K562 (cell line): ENCODE measurements around the gene TBC1D17. TPM values are rescaled to one million over a fixed set of nuclear protein-coding genes. Genes with fewer than 3 reads are reported as not detected.
A peak's percentile ranks its signal among the peaks of the same experiment; 100 is the strongest.

Source experiments
- ARID2 ChIP-seq: fragments of 450-650 bp; IDR thresholded peaks from 2 replicates; pipeline ENCODE4 v1.6.1; 2017; ENCODE audit warnings: antibody characterized with exemption, mild to moderate bottlenecking
- CBFA2T3 ChIP-seq: fragments of 450-650 bp; IDR thresholded peaks from 2 replicates; pipeline ENCODE4 v1.6.1; 2017
- CHD2 ChIP-seq: IDR thresholded peaks from 2 replicates; pipeline ENCODE4 v1.6.1; 2011; ENCODE audit warnings: low read depth, low read length
- E2F1 ChIP-seq: sonication (generic); formaldehyde crosslinking; IDR thresholded peaks from 2 replicates; pipeline ENCODE4 v1.8.1; 2023; ENCODE audit warnings: mild to moderate bottlenecking, missing genetic modification reagents, moderate library complexity
- GMEB1 ChIP-seq: fragments of 250-450 bp; sonication (Bioruptor Pico); IDR thresholded peaks from 2 replicates; pipeline ENCODE4 v1.4.0; 2020; ENCODE audit warnings: mild to moderate bottlenecking
- JUNB ChIP-seq: fragments of 450-650 bp; formaldehyde crosslinking; conservative IDR thresholded peaks from 2 replicates; pipeline ENCODE4 v1.4.0; 2020; ENCODE audit warnings: mild to moderate bottlenecking
- KLF13 ChIP-seq: fragments of 450-650 bp; IDR thresholded peaks from 2 replicates; pipeline ENCODE4 v1.6.1; 2016; ENCODE audit warnings: missing genetic modification characterization, low read depth, mild to moderate bottlenecking, missing compliant biosample characterization, moderate library complexity, borderline replicate concordance
- NONO ChIP-seq, 2 experiments: fragments of 200-400 bp in 1 of 2; fragments of 450-650 bp in 1 of 2; formaldehyde crosslinking in 1 of 2; IDR thresholded peaks; 2 replicates each; pipeline ENCODE4 v1.6.1; 2017; ENCODE audit warnings: low read depth in 2 of 2, mild to moderate bottlenecking in 2 of 2, moderate library complexity in 2 of 2, low read length in 1 of 2
- NR2C1 ChIP-seq, 2 experiments: fragments of 450-650 bp; IDR thresholded peaks; 2 replicates each; pipeline ENCODE4 v1.6.1; 2017; ENCODE audit warnings: mild to moderate bottlenecking in 2 of 2, antibody characterized with exemption in 1 of 2, inconsistent platforms in 1 of 2, missing compliant biosample characterization in 1 of 2, missing genetic modification characterization in 1 of 2
- POLR2AphosphoS5 ChIP-seq: IDR thresholded peaks from 2 replicates; pipeline ENCODE4 v1.6.1; 2011; ENCODE audit warnings: mild to moderate bottlenecking, low read depth, low read length, moderate library complexity; ENCODE audit not compliant: control insufficient read depth, insufficient read depth
- RBM39 ChIP-seq: fragments of 200-400 bp; formaldehyde crosslinking; optimal IDR thresholded peaks from 2 replicates; pipeline ENCODE3; 2018; ENCODE audit warnings: low read depth, low read length
- SMARCA5 ChIP-seq: fragments of 450-650 bp; IDR thresholded peaks from 2 replicates; pipeline ENCODE4 v1.6.1; 2016
- TCF3 ChIP-seq: sonication (generic); formaldehyde crosslinking; IDR thresholded peaks from 2 replicates; pipeline ENCODE4 v1.4.0; 2020; ENCODE audit warnings: mild to moderate bottlenecking, missing genetic modification reagents
- XRCC3 ChIP-seq: fragments of 450-650 bp; IDR thresholded peaks from 2 replicates; pipeline ENCODE4 v1.6.1; 2017; ENCODE audit warnings: mild to moderate bottlenecking, moderate library complexity
- ZNF445 ChIP-seq: fragments of 250-450 bp; sonication (Bioruptor Pico); IDR thresholded peaks from 2 replicates; pipeline ENCODE4 v1.4.0; 2020; ENCODE audit warnings: low read depth, mild to moderate bottlenecking, moderate library complexity
- polyA plus RNA-seq, 8 experiments: library from polyadenylated mRNA; depleted of rRNA in 4 of 8; stranded (reverse) in 5 of 8; unstranded in 3 of 8; fragments of >200 nt; fragmentation: Nextera tagmentation in 2 of 8; fragmentation: Illumina TruSeq in 1 of 8; extraction: Ambion mirVana in 2 of 8; extraction: Trizol in 1 of 8; gene quantifications; 2 replicates each; pipeline versions ENCODE4 v1.2.1 to v1.2.3, GENCODE V29; 2011 to 2014; ENCODE audit warnings: inconsistent platforms in 1 of 8, missing spikeins in 1 of 8
- total RNA-seq, 7 experiments: library from RNA; depleted of rRNA in 6 of 7; stranded (reverse); fragments of >200 nt in 6 of 7; fragmentation: Illumina TruSeq in 2 of 7; extraction: Trizol in 2 of 7; gene quantifications; 2 replicates each; pipeline versions ENCODE4 v1.2.1 to v1.2.3, GENCODE V29; 2011 to 2021; ENCODE audit warnings: low replicate concordance in 1 of 7
- TF ChIP-seq, protein P1 (sequence below): fragments of 250-450 bp; sonication (Bioruptor Pico); IDR thresholded peaks from 2 replicates; pipeline ENCODE4 v1.8.0; 2021; ENCODE audit warnings: moderate library complexity, mild to moderate bottlenecking, inconsistent platforms
- TF ChIP-seq, protein P2 (sequence below): sonication (generic); formaldehyde crosslinking; IDR thresholded peaks from 2 replicates; pipeline ENCODE4 v1.9.0; 2022; ENCODE audit warnings: mild to moderate bottlenecking, missing genetic modification reagents
- TF ChIP-seq, protein P3 (sequence below): sonication (generic); formaldehyde crosslinking; IDR thresholded peaks from 2 replicates; pipeline ENCODE4 v1.8.0; 2022; ENCODE audit warnings: mild to moderate bottlenecking, low read depth, missing genetic modification reagents
- TF ChIP-seq, protein P4 (sequence below): sonication (generic); formaldehyde crosslinking; IDR thresholded peaks from 2 replicates; pipeline ENCODE4 v1.8.0; 2022; ENCODE audit warnings: mild to moderate bottlenecking, missing genetic modification reagents
- TF ChIP-seq, protein P5 (sequence below): sonication (generic); formaldehyde crosslinking; IDR thresholded peaks from 2 replicates; pipeline ENCODE4 v1.9.0; 2022; ENCODE audit warnings: mild to moderate bottlenecking, missing genetic modification reagents

TBC1D17 gene
- total and polyA plus RNA-seq, 9 of the 15 experiments (the other 6 are each of a cell fraction or from before 2014, with no cell fraction given): 0.42 to 16.0 (median 3.8) TPM

DNA sequence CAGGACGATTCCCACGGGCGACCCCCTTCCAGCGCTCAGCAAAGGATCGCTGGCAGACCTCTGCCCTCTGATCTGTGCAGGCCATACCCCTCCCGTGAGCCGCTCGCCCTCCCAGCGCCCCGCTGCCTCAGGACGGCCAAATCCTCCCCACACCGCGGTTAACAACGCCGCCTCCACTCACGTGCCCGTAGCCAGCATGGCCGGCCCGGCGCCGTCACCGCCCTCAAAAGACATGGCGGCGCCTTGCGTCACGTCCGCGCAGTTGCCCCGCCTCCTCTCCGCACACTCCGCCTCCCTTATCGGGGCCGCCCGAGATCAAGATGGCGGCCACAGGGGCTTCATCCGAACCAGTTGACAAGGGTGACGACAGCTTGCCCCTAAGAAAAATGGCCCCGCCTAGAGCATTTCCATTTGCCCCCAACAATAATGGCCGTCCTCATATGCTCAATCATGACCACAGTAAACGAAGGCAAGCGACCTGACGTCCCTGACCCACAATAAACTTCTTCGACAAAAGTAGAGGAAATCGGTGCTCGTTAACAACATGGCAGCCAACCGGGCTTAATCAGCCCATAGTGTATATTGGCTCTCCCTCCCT is 981 bp upstream of the TBC1D17 start (continued):
- TF ChIP-seq, protein P1, sequence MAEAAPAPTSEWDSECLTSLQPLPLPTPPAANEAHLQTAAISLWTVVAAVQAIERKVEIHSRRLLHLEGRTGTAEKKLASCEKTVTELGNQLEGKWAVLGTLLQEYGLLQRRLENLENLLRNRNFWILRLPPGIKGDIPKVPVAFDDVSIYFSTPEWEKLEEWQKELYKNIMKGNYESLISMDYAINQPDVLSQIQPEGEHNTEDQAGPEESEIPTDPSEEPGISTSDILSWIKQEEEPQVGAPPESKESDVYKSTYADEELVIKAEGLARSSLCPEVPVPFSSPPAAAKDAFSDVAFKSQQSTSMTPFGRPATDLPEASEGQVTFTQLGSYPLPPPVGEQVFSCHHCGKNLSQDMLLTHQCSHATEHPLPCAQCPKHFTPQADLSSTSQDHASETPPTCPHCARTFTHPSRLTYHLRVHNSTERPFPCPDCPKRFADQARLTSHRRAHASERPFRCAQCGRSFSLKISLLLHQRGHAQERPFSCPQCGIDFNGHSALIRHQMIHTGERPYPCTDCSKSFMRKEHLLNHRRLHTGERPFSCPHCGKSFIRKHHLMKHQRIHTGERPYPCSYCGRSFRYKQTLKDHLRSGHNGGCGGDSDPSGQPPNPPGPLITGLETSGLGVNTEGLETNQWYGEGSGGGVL (CRISPR knock-in tag): no peak
- no peak for TF ChIP-seq ZNF445 (CRISPR knock-in tag)
- no peak for TF ChIP-seq TCF3
- TF ChIP-seq NR2C1 (IDR thresholded peaks at IDR 0.05): peak; percentile 91; the same call in 1 of the 2 replicates
- TF ChIP-seq NR2C1 (tag; IDR thresholded peaks at IDR 0.05): peak; percentile 71
- TF ChIP-seq, protein P2, sequence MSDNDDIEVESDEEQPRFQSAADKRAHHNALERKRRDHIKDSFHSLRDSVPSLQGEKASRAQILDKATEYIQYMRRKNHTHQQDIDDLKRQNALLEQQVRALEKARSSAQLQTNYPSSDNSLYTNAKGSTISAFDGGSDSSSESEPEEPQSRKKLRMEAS (CRISPR knock-in tag): peak; percentile 97
- 0 out of 2 replicates have a peak, but pooled peaks have one; percentile 14 for TF ChIP-seq POLR2AphosphoS5
- TF ChIP-seq SMARCA5: peak; percentile 76; the same call in 1 of the 2 replicates
- no peak for TF ChIP-seq XRCC3
- TF ChIP-seq JUNB (CRISPR knock-in tag): no peak
- TF ChIP-seq KLF13 (tag): peak; percentile 66; the same call in 1 of the 2 replicates
- 0 out of 2 replicates have a peak, but pooled peaks have one; percentile 72 for TF ChIP-seq E2F1 (CRISPR knock-in tag)
- no peak for TF ChIP-seq CBFA2T3
- TF ChIP-seq NONO (IDR thresholded peaks at IDR 0.05; ENCODE audit: low read depth in 2 of 2, low read length in 1 of 2): no peak
- TF ChIP-seq, protein P3, sequence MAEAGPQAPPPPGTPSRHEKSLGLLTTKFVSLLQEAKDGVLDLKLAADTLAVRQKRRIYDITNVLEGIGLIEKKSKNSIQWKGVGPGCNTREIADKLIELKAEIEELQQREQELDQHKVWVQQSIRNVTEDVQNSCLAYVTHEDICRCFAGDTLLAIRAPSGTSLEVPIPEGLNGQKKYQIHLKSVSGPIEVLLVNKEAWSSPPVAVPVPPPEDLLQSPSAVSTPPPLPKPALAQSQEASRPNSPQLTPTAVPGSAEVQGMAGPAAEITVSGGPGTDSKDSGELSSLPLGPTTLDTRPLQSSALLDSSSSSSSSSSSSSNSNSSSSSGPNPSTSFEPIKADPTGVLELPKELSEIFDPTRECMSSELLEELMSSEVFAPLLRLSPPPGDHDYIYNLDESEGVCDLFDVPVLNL (CRISPR knock-in tag): 0 out of 2 replicates have a peak, but pooled peaks have one; percentile 40
- TF ChIP-seq GMEB1 (CRISPR knock-in tag): peak; percentile 75
- TF ChIP-seq ARID2: no peak
- TF ChIP-seq, protein P4, sequence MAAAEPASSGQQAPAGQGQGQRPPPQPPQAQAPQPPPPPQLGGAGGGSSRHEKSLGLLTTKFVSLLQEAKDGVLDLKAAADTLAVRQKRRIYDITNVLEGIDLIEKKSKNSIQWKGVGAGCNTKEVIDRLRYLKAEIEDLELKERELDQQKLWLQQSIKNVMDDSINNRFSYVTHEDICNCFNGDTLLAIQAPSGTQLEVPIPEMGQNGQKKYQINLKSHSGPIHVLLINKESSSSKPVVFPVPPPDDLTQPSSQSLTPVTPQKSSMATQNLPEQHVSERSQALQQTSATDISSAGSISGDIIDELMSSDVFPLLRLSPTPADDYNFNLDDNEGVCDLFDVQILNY: no peak
- TF ChIP-seq, protein P5, sequence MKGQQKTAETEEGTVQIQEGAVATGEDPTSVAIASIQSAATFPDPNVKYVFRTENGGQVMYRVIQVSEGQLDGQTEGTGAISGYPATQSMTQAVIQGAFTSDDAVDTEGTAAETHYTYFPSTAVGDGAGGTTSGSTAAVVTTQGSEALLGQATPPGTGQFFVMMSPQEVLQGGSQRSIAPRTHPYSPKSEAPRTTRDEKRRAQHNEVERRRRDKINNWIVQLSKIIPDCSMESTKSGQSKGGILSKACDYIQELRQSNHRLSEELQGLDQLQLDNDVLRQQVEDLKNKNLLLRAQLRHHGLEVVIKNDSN (CRISPR knock-in tag): peak; percentile 88
- TF ChIP-seq CHD2: no peak
- no peak for TF ChIP-seq RBM39
